T47D (cell line): ENCODE measurements around the gene NEMP1.
"Not testable (repeated sequence)": the region's sequence is repeated elsewhere in the genome, so short reads cannot be mapped to it uniquely, and the experiment has no call there.

Experiments used
- DNase-seq, 2 experiments: peaks; one replicate each; pipeline versions ENCODE4 v3.0.0 to v3.0.0-alpha.2; 2011 to 2012; ENCODE audit warnings: low read depth in 1 of 2, low spot score in 1 of 2
- JUND ChIP-seq: IDR thresholded peaks from 2 replicates; pipeline ENCODE4 v1.6.1; 2012; ENCODE audit warnings: low read depth
- in situ Hi-C: cut with HindIII; loops from 2 replicates; pipeline ENCODE4 v1.10.0; 2016; ENCODE audit warnings: low sequenced_read_pairs, low pct_unique_long_range_greater_than_20kb

Gene NEMP1

GRCh38 chr12:57078519-57079404, at the start of gene NEMP1:
Gene NEMP1 (minus strand): TSS chr12:57078791. CDS start chr12:57078745, 46 bp downstream.
- no peak for TF ChIP-seq JUND
- in situ Hi-C loops, result no loop called here
- DNase-seq, result peak; percentile 95 to 100

- peak; percentile 92 for DNase-seq
Observed at GRCh38 chr12:57127726-57128518, 49.3 kb upstream of the NEMP1 start, which contains the start of gene LRP1. Gene LRP1 (plus strand): TSS chr12:57128483. CDS start chr12:57128965, 482 bp downstream.

GRCh38 chr12:57127101-57127725, 48.6 kb upstream of the NEMP1 start:
- in situ Hi-C loops, result no loop called here
- TF ChIP-seq JUND, result no peak
- DNase-seq, result peak; percentile 50 to 83

More at GRCh38 chr12:57127726-57128518, 49.3 kb upstream of the NEMP1 start, which contains the start of gene LRP1:
- in situ Hi-C loops, result no loop called here
- no peak for TF ChIP-seq JUND

GRCh38 chr12:57126561-57126960, 48.0 kb upstream of the NEMP1 start:
- in situ Hi-C loops, result no loop called here
- no peak for TF ChIP-seq JUND
- no peak for DNase-seq

GRCh38 chr12:57126061-57126460, 47.5 kb upstream of the NEMP1 start:
- in situ Hi-C loops, result no loop called here
- DNase-seq, result no peak
- no peak for TF ChIP-seq JUND

- no peak for TF ChIP-seq JUND
- peak; percentile 67 to 84 for DNase-seq
- in situ Hi-C loops, result no loop called here
Observed at GRCh38 chr12:57124261-57124877, 45.8 kb upstream of the NEMP1 start.

GRCh38 chr12:57123813-57124212, 45.2 kb upstream of the NEMP1 start:
- in situ Hi-C loops, result no loop called here
- DNase-seq, result no peak

GRCh38 chr12:57120718-57121117, 42.1 kb upstream of the NEMP1 start:
- in situ Hi-C loops, DNase-seq: not testable (repeated sequence)

More at GRCh38 chr12:57123813-57124212, 45.2 kb upstream of the NEMP1 start:
- no peak for TF ChIP-seq JUND

- no peak for TF ChIP-seq JUND
- DNase-seq, result no peak
- in situ Hi-C loops, result no loop called here
Observed at GRCh38 chr12:57119294-57120085, 40.9 kb upstream of the NEMP1 start.

- DNase-seq, result no peak
- TF ChIP-seq JUND, result no peak
- in situ Hi-C loops, result no loop called here
Observed at GRCh38 chr12:57118711-57119271, 40.2 kb upstream of the NEMP1 start.
